NB4 (cell line): ENCODE measurements around the gene SCFD2.

ENCODE experiments used
- DNase-seq: peaks from one replicate; pipeline ENCODE4 v3.0.0; 2010; ENCODE audit warnings: low read depth
- H3K4me3 ChIP-seq: one replicate; pipeline ENCODE4 v1.5.1; 2011; ENCODE audit warnings: mild to moderate bottlenecking, low read depth, low read length, moderate library complexity
- CTCF ChIP-seq: IDR thresholded peaks from one replicate; pipeline ENCODE4 v1.5.1; 2012; ENCODE audit warnings: low read depth, low read length
- MAX ChIP-seq: IDR thresholded peaks from 2 replicates; pipeline ENCODE4 v1.6.1; 2011; ENCODE audit warnings: low read depth, low read length
- MYC ChIP-seq: IDR thresholded peaks from 2 replicates; pipeline ENCODE4 v1.6.1; 2011; ENCODE audit warnings: low read depth, low read length
- POLR2A ChIP-seq: IDR thresholded peaks from 2 replicates; pipeline ENCODE4 v1.6.1; 2011; ENCODE audit warnings: mild to moderate bottlenecking; ENCODE audit not compliant: insufficient read length; ENCODE audit errors: extremely low read depth

The SCFD2 gene

GRCh38 chr4:53021754-53022512, 343.9 kb downstream of the SCFD2 start:
- DNase-seq = no peak

GRCh38 chr4:53019485-53020382, 346.1 kb downstream of the SCFD2 start:
- H3K4me3 ChIP-seq = no peak overlapping the region
- TF ChIP-seq CTCF = no peak
- TF ChIP-seq POLR2A = no peak
- TF ChIP-seq MYC = no peak
- TF ChIP-seq MAX = no peak
- no peak for DNase-seq

More at GRCh38 chr4:53021754-53022512, 343.9 kb downstream of the SCFD2 start:
- H3K4me3 ChIP-seq = no peak overlapping the region
- no peak for TF ChIP-seq MAX
- TF ChIP-seq MYC = no peak
- TF ChIP-seq CTCF = no peak
- TF ChIP-seq POLR2A = no peak

- no peak overlapping the region for H3K4me3 ChIP-seq
- TF ChIP-seq CTCF (no peak), POLR2A (no peak), MAX (no peak), MYC (no peak)
- DNase-seq = no peak
These were observed 347.4 kb downstream of the SCFD2 start for GRCh38 chr4:53018471-53018870.

GRCh38 chr4:53016099-53016820, 349.6 kb downstream of the SCFD2 start:
- no peak overlapping the region for H3K4me3 ChIP-seq
- no peak for DNase-seq
- no peak for TF ChIP-seq MAX
- TF ChIP-seq POLR2A = no peak
- no peak for TF ChIP-seq CTCF
- no peak for TF ChIP-seq MYC

- no peak for TF ChIP-seq POLR2A
- peak; percentile 35 for TF ChIP-seq CTCF
- peak; percentile 38 for DNase-seq
- H3K4me3 ChIP-seq = no peak overlapping the region
These were observed 350.2 kb downstream of the SCFD2 start for GRCh38 chr4:53015681-53016080.
